HCEC 1CT (cell line): ENCODE data around the gene SPACA7.

Source experiments
- DNase-seq: peaks from one replicate; pipeline ENCODE4 v3.0.0-alpha.2; 2017

Gene SPACA7

GRCh38 chr13:112449545-112449930, 73.4 kb downstream of the SPACA7 start:
- no peak for DNase-seq

- no peak for DNase-seq
Observed at GRCh38 chr13:112450118-112450903, 74.2 kb downstream of the SPACA7 start.

DNA sequence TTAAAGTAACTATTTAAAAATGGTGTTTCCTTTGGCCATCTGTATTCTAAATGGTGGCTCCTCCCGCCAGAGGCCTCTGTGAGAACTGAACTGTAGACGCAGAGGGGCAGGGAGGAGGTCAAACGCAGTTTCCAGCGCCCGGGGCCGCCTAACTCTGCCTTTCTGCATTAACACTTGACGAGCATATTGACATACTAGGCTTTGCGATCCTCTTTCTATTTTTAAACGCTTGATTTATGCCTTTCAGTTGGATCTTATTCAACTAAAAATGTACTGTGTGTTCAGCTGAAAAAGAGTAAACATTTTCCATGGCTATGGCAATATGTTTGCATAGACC, 74.7 kb downstream of the SPACA7 start:
- DNase-seq = no peak

- no peak for DNase-seq
Observed at GRCh38 chr13:112451512-112452379, 75.6 kb downstream of the SPACA7 start.

DNA sequence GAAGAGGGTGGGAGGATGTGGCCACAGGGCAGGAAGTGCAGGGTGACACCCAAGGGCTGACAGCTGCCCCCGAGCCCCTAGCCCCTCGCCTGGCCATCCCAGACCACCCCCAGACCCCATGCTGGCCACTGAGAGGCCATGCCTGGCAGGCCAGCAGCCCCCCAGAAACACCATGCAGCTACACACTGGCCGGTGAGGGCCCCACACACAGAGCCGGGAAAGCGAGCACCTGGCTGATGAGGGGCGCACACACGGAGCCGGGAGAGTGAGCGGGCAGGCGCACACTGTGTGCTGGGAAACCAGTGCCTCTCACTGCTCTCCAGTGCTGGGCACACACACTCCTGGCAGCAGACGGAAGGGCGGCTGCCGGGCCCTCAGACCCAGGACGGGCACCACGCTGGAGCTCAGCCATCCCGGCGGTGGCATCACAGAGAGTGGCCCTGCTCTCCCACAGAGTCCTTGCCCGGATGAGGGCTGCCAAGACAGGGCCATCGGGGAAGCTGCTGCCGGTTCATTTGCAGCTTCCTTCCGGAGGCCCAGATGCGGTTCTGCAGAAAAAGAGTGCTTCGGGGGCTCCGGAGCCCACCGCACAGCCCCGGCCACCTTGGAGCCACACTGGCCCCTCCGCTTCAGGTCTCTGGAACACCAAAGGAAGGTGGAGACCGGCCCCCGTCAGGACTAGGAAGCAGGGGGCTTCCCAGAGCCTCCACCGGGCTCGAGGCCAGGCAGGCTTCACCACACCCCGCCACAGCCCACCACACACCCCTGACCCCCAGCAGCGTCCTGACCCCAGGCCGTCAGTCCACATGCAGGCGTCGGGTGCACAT, 76.4 kb downstream of the SPACA7 start:
- DNase-seq = no peak

DNA sequence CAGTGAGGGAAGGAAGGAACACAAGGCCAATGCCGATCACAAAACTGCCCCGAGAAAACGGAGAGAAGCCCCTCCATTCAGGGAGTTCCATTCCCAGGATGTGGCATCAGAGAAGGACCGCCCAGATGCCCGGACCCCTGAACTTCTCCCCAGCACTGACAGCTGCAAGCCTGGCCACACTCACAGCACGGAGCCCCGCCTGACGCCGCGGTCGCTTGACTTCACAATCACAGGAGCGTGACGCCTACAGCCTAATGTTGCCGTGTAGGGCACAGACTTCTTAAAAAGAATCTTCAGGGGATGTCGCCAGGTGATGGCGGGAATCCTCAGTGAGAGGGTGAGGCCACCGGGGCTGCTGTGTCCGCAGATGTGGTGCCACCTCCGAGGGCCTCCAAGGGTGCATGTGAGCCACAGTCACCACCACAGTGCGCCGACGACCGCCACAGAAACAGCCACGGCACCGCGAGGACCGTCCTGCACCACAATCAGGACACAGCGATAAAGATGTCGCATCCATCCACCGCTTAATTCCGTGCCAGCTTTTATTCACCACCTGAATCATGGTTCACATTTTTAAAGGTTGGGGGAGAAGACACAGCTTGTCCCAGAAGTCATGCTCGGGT, 77.2 kb downstream of the SPACA7 start:
- DNase-seq = no peak

- no peak for DNase-seq
Observed at GRCh38 chr13:112453874-112454647, 77.9 kb downstream of the SPACA7 start.

- no peak for DNase-seq
Observed at GRCh38 chr13:112454648-112455334, 78.6 kb downstream of the SPACA7 start.

GRCh38 chr13:112455476-112456059, 79.4 kb downstream of the SPACA7 start:
- DNase-seq = no peak

DNA sequence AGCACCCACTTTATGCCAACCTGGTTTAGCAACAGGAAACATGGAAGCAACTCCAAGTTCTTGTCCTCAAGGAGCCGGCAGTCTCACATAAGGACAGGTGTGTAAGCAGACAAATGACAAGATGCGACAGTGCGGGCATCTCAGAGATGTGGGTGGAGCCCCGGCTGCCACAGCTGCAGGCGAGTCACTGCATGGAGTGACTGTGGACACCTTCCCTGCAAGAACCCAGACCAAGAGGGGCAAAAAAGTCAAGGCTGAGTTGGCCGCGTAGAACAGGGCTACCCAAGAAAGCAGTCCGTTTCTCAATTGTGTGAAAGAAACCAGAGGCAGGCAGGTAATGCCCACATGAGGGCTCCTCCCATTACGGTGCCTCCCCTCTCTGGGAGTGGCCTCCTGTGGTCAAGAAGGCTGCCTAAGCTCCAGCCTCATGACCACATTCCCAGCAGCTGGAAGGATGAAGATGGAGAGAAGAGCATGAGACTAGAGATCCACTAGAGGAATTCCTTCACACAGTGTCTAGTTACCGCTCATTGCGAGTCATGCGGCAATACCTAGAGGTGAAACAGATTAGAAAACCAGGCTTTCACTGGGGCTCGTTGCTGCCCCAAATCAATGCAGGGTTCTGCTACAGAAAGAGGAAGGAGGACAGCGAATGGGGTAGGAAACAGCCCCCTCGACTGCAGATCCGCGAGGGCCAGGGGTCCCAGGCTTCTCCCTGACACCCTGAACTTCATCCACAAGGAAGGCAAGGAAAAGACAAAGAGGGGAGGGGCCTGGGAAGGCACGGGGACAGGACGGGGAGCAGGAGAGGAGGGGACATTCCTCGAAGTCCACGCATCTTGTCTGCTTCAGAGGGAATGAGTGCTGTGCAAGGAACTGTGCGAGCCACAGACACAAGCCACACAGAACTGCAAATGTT, 80.2 kb downstream of the SPACA7 start:
- DNase-seq = no peak

DNA sequence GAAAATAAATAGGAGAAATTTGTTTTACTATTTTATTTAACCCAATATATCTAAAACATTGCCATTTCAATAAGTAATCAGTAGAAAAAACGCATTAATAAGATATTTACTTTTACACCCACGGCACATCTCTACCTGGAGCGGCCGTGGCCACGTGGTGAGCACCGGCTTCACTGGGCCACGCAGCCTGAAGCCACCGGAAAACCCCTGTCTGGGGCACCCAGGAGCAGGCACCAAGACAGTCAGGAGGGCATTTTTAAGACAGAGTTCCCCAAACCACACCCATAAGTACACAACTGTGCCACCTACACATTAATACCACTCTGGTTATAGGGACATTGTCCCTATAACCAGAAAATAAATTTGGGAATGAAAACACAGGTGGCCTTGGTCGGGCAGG, 80.9 kb downstream of the SPACA7 start:
- no peak for DNase-seq

DNA sequence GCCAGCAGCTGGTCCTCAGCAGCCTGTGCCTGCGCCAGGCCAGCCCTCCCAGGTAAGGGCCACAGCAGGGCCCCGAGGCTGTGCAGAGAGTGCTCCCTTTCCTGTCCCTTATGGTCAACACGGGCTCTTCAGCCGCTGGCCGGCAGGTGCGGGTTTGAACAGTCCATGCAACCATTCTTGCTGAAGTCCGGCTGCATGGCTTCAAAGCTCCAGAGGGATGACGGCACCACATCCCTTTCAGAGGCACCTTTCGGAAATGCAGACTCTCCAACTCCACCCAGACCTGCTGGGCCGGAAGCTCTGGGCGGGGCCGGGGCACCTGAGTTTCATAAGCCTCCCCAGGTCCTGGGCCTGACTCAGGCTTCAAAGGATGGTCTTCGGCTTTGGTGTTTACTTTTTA, 81.3 kb downstream of the SPACA7 start:
- no peak for DNase-seq

- DNase-seq = no peak
Observed at GRCh38 chr13:112462408-112462807, 86.3 kb downstream of the SPACA7 start.

DNA sequence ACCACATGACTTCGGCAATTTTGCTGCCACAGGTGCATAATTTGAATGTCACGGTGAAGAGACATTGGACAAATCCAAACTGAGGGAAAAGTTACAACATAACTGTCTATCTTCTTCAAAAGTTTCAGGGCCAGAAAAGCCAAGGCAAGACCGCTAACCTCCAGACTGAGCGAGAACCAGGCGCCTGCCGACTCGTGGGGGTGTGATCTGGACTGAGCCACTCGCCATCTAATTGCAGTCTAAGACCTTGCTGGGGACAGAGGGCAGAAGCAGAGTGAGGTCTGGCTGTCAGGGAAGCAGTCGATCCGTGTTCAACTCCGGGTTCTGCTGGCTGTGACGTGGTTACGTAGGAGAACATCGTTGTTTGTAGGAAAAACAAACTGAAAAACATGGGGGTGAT, 88.6 kb downstream of the SPACA7 start:
- no peak for DNase-seq

DNA sequence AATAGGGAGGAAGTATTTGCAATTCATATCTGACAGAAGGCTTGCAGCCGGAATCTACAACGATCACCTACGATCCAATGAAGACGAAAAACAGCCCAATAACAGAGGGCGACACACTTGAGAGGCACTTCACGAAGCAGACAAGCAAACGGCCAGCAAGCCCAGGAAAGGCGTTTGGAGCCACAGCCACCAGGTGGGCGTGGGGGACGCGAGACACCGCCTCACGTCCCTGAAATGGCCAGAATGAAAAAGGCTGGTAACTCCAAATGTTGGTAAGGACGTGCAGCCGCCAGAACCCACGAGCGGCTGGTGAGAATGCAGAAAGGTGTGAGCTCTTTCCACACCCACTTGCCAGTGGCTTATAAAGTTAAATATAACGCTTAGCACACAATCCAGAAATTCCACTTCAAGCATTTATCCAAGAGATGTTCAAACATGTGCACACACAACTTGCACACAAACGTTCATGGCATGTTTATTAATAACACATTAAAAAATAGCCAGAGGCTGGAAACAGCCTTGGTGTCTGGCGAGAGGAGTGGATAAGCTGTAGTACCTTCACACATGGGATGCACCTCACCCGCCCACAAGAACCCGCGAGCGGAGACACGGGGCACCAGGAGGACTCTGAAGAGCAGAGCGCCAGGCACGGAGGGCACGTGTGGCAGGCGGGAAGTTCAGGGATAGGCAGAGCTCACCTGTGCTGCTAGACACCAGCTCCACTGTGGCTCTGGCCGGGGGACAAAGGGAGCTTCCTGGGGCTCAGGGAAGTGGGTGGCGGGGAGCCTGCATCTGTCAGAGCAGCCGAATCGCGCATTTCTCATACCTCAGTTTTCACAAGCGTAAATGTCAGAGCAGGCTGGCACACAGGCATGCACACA, 89.3 kb downstream of the SPACA7 start:
- DNase-seq = no peak

- DNase-seq = no peak
Observed at GRCh38 chr13:112466132-112467058, 90.2 kb downstream of the SPACA7 start.

DNA sequence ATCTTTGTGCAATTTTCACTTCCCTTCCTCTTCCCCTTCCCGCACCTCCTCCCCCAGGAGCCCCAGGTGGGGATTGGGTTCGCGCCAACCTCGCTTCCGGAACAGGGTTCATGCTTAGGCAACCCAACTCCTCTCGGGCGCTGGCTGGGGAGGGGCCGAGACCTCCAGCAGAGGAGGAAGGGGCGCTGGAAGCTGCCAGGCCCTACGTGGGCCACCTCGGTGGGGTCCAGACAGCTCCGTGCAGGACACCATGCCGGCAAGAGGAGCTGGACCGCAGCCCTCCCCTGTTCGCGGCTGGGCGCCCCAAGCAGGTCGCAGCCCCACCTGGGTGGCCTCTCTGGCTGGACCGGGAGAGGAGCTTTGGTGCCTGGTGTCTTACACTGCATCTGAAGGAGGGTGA, 91.1 kb downstream of the SPACA7 start:
- DNase-seq = no peak

DNA sequence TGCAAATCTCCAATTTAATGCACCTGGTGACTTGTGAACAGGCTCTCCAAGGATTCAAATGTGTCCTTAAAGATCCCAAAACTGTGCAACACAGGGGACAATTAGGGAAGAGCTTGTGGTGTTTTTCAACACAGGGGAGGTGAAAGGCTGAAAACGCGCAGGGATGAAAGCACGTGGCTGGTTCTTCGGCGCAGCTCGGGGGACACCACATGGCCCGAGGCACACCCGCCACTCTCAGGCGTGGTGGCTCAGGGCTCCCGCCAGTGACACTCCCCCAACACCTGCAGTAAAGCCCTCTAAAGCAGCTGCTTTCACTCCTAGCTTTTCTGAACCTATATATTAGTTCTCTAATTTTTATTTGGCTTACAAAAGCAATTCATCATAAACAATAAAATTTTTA, 91.9 kb downstream of the SPACA7 start:
- no peak for DNase-seq
